GM23338 (cell line): ENCODE data around the gene SF3B3. TPM values are rescaled to one million over a fixed set of nuclear protein-coding genes. Genes with fewer than 3 reads are reported as not detected.

Experiments
- ATAC-seq: fragments of 200-7000 bp; cut with Tn5 transposase; 3 replicates; pipeline ENCODE4 v1.9.1; 2020
- DNase-seq: peaks from one replicate; pipeline ENCODE4 v3.0.0-alpha.2; 2015; ENCODE audit warnings: low spot score
- H2AFZ ChIP-seq: fragments of 200-600 bp; sonication (generic); 2 replicates; pipeline ENCODE4 v1.8.0; 2016; ENCODE audit warnings: antibody characterized with exemption, mild to moderate bottlenecking, moderate library complexity
- H3F3A ChIP-seq: fragments of 200-600 bp; sonication (generic); replicated peaks from 2 replicates; pipeline ENCODE4 v1.8.0; 2017; ENCODE audit warnings: antibody characterized with exemption, mixed run types, low read depth
- H3K27ac ChIP-seq: fragments of 200-600 bp; sonication (generic); 2 replicates; pipeline ENCODE4 v1.6.1; 2016; ENCODE audit warnings: low read depth
- H3K27me3 ChIP-seq: fragments of 200-600 bp; sonication (generic); 2 replicates; pipeline ENCODE4 v1.8.0; 2016; ENCODE audit warnings: mild to moderate bottlenecking, mixed run types, moderate library complexity; ENCODE audit not compliant: insufficient read depth
- H3K36me3 ChIP-seq: fragments of 200-600 bp; sonication (generic); 2 replicates; pipeline ENCODE4 v1.8.0; 2016; ENCODE audit warnings: mild to moderate bottlenecking; ENCODE audit not compliant: insufficient read depth
- H3K4me1 ChIP-seq: fragments of 200-600 bp; sonication (generic); 2 replicates; pipeline ENCODE4 v1.8.0; 2016; ENCODE audit warnings: mild to moderate bottlenecking, moderate library complexity; ENCODE audit not compliant: insufficient read depth
- H3K4me2 ChIP-seq: fragments of 200-600 bp; sonication (generic); 2 replicates; pipeline ENCODE4 v1.7.1; 2017; ENCODE audit warnings: mixed run types
- H3K4me3 ChIP-seq: fragments of 200-600 bp; sonication (generic); 2 replicates; pipeline ENCODE4 v1.6.1; 2016; ENCODE audit warnings: mixed run types
- H3K79me2 ChIP-seq: fragments of 200-600 bp; sonication (generic); replicated peaks from 2 replicates; pipeline ENCODE4 v1.8.0; 2017; ENCODE audit warnings: mild to moderate bottlenecking; ENCODE audit not compliant: insufficient read depth
- H3K9me2 ChIP-seq: fragments of 200-600 bp; sonication (generic); 2 replicates; pipeline ENCODE4 v1.8.0; 2017; ENCODE audit not compliant: insufficient read depth
- H4K20me1 ChIP-seq: fragments of 200-600 bp; sonication (generic); replicated peaks from 2 replicates; pipeline ENCODE4 v1.8.0; 2017; ENCODE audit warnings: mild to moderate bottlenecking; ENCODE audit not compliant: insufficient read depth
- H3K27ac Mint-ChIP-seq: 2 replicates; pipeline ENCODE4 v1.8.0; 2020; ENCODE audit warnings: inconsistent platforms, mild to moderate bottlenecking, moderate library complexity, mixed read lengths
- H3K27me3 Mint-ChIP-seq: 3 replicates; pipeline ENCODE4 v1.8.0; 2022; ENCODE audit warnings: low read depth, mild to moderate bottlenecking, moderate library complexity, mixed read lengths, inconsistent platforms; ENCODE audit not compliant: insufficient read depth, poor library complexity
- H3K36me3 Mint-ChIP-seq: 3 replicates; pipeline ENCODE4 v1.8.0; 2021; ENCODE audit warnings: low read depth, mild to moderate bottlenecking, inconsistent platforms, moderate library complexity, mixed read lengths
- H3K4me1 Mint-ChIP-seq: 3 replicates; pipeline ENCODE4 v1.8.0; 2020; ENCODE audit warnings: mild to moderate bottlenecking, inconsistent platforms, mixed read lengths
- H3K4me3 Mint-ChIP-seq: 3 replicates; pipeline ENCODE4 v1.8.0; 2021; ENCODE audit warnings: moderate library complexity, mild to moderate bottlenecking, inconsistent platforms, mixed read lengths
- H3K9me3 Mint-ChIP-seq: 3 replicates; pipeline ENCODE4 v1.8.0; 2020; ENCODE audit warnings: moderate library complexity, mild to moderate bottlenecking, inconsistent platforms, mixed read lengths
- CREB1 ChIP-seq: fragments of 250-450 bp; sonication (Bioruptor Pico); IDR thresholded peaks from 2 replicates; pipeline ENCODE4 v1.5.0; 2020; ENCODE audit warnings: low read depth, mild to moderate bottlenecking, moderate library complexity
- EZH2 ChIP-seq: fragments of 200-600 bp; sonication (generic); IDR thresholded peaks from one replicate; pipeline ENCODE4 v1.8.0; 2017; ENCODE audit warnings: antibody characterized with exemption, mild to moderate bottlenecking, low read depth; ENCODE audit not compliant: unreplicated experiment
- EZH2phosphoT487 ChIP-seq: fragments of 200-600 bp; sonication (generic); IDR thresholded peaks from one replicate; pipeline ENCODE4 v1.8.1; 2018; ENCODE audit warnings: antibody characterized with exemption; ENCODE audit not compliant: unreplicated experiment
- JUNB ChIP-seq: IDR thresholded peaks from one replicate; pipeline ENCODE4 v1.6.1; 2016; ENCODE audit warnings: antibody characterized with exemption; ENCODE audit not compliant: unreplicated experiment
- POLR2AphosphoS5 ChIP-seq: IDR thresholded peaks from 2 replicates; pipeline ENCODE4 v1.6.1; 2016; ENCODE audit warnings: antibody characterized with exemption, low read depth
- ZNF114 ChIP-seq: fragments of 250-450 bp; sonication (Bioruptor Pico); IDR thresholded peaks from 2 replicates; pipeline ENCODE4 v1.5.0; 2020; ENCODE audit warnings: mild to moderate bottlenecking, moderate library complexity
- ZNF331 ChIP-seq: fragments of 250-450 bp; sonication (Bioruptor Pico); IDR thresholded peaks from 2 replicates; pipeline ENCODE4 v1.5.0; 2020; ENCODE audit warnings: low read depth, mild to moderate bottlenecking, moderate library complexity
- ZNF462 ChIP-seq: fragments of 250-450 bp; sonication (Bioruptor Pico); IDR thresholded peaks from 2 replicates; pipeline ENCODE4 v1.5.0; 2020; ENCODE audit warnings: mild to moderate bottlenecking, moderate library complexity
- polyA plus RNA-seq: library from polyadenylated mRNA; unstranded; fragments of >200 nt; fragmentation: Nextera tagmentation; extraction: Ambion mirVana; gene quantifications from 2 replicates; pipeline ENCODE4 v1.2.1, GENCODE V29; 2016
- total RNA-seq: library from RNA; depleted of rRNA; stranded (reverse); fragments of >200 nt; shearing (Covaris generic); gene quantifications from 2 replicates; pipeline ENCODE4 v1.2.3, GENCODE V29; 2014
- TF ChIP-seq, protein P1 (sequence below): IDR thresholded peaks from 2 replicates; pipeline ENCODE4 v1.6.1; 2016; ENCODE audit warnings: antibody characterized with exemption

Gene SF3B3
- total and polyA plus RNA-seq, 2 experiments from 2014 or later = 202 to 289 TPM

- no peak for TF ChIP-seq ZNF462 (CRISPR knock-in tag)
- no peak for TF ChIP-seq POLR2AphosphoS5
- TF ChIP-seq JUNB = no peak
- no peak for TF ChIP-seq ZNF114
- TF ChIP-seq, protein P1, sequence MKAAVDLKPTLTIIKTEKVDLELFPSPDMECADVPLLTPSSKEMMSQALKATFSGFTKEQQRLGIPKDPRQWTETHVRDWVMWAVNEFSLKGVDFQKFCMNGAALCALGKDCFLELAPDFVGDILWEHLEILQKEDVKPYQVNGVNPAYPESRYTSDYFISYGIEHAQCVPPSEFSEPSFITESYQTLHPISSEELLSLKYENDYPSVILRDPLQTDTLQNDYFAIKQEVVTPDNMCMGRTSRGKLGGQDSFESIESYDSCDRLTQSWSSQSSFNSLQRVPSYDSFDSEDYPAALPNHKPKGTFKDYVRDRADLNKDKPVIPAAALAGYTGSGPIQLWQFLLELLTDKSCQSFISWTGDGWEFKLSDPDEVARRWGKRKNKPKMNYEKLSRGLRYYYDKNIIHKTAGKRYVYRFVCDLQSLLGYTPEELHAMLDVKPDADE = no peak
- no peak for TF ChIP-seq EZH2
- no peak for TF ChIP-seq EZH2phosphoT487
- TF ChIP-seq CREB1 = no peak
- no peak for TF ChIP-seq ZNF331 (CRISPR knock-in tag)
These were observed 14.9 kb upstream of the SF3B3 start (continued) for GRCh38 chr16:70508752-70509151.

DNA sequence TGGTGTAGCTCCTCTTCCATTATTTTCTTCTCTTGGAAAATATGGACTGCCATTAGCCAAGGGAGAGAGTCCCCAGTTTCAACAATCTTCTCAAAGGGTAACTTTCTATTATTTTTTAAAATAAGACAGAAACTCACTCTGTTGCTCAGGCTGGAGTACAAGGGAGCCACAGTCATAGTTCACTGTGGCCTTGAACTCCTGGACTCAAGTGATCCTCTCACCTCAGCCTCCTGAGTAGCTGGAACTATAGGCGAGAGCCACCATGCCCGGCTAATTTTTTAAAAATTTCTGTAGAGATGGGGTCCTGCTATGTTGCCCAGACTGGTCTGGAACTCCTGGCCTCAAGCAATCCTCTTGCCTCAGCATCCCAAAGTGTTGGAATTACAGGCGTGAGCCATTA lies 13.4 kb upstream of the SF3B3 start:
- Mint-ChIP-seq H3K4me3 (no peak overlapping the region), H3K9me3 (no peaks in the 10 kb centered on the region), H3K36me3 (peaks cover 52% of the 10 kb centered on the region), H3K4me1 (no peaks in the 10 kb centered on the region), H3K27ac (no peak overlapping the region), H3K27me3 (peaks cover 7% of the 10 kb centered on the region)
- Histone ChIP-seq H3K4me3 (no peak overlapping the region), H3K79me2 (no peaks in the 10 kb centered on the region), H4K20me1 (no peaks in the 10 kb centered on the region), H3K4me1 (no peaks in the 10 kb centered on the region), H3K9me2 (no peaks in the 10 kb centered on the region), H3K27ac (no peak overlapping the region), H2AFZ (no peak overlapping the region), H3K4me2 (no peak overlapping the region), H3F3A (peaks cover 13% of the 10 kb centered on the region; the same call in 1 of the 2 replicates), H3K36me3 (peaks cover 12% of the 10 kb centered on the region), H3K27me3 (no peaks in the 10 kb centered on the region)
- no peak for ATAC-seq
- TF ChIP-seq JUNB = no peak
- no peak for DNase-seq
